HepG2 (cell line): Measurements from ENCODE around the gene SNX30. TPM values are rescaled to one million over a fixed set of nuclear protein-coding genes. Genes with fewer than 3 reads are reported as not detected.

Experiments used
- ASH2L ChIP-seq: fragments of 300-600, 200-600 bp; sonication (generic); IDR thresholded peaks from 2 replicates; pipeline ENCODE4 v1.7.0; 2017; ENCODE audit warnings: low read depth, mild to moderate bottlenecking, moderate library complexity, mixed read lengths, low read length; ENCODE audit not compliant: insufficient read length
- CCAR2 ChIP-seq: fragments of 200-400 bp; formaldehyde crosslinking; optimal IDR thresholded peaks from 2 replicates; pipeline ENCODE3; 2018; ENCODE audit warnings: low read depth, mild to moderate bottlenecking, low read length, moderate library complexity
- HCFC1 ChIP-seq: fragments of 150-350 bp; IDR thresholded peaks from 2 replicates; pipeline ENCODE4 v1.6.1; 2014; ENCODE audit warnings: low read depth, low read length
- RARG ChIP-seq: sonication (generic); formaldehyde crosslinking; IDR thresholded peaks from 2 replicates; pipeline ENCODE4 v1.4.0; 2020; ENCODE audit warnings: low read depth, mild to moderate bottlenecking, missing genetic modification reagents
- ZNF282 ChIP-seq: fragments of 450-650 bp; IDR thresholded peaks from 2 replicates; pipeline ENCODE4 v1.6.1; 2018; ENCODE audit not compliant: partially characterized antibody
- ZNF33B ChIP-seq: sonication (generic); formaldehyde crosslinking; IDR thresholded peaks from 2 replicates; pipeline ENCODE4 v1.5.1; 2020; ENCODE audit warnings: mild to moderate bottlenecking, missing genetic modification reagents
- ZNF703 ChIP-seq: sonication (generic); formaldehyde crosslinking; IDR thresholded peaks from 2 replicates; pipeline ENCODE4 v1.5.1; 2020; ENCODE audit warnings: missing genetic modification reagents, mild to moderate bottlenecking, moderate library complexity, borderline replicate concordance
- ZNF746 ChIP-seq: sonication (generic); formaldehyde crosslinking; IDR thresholded peaks from 2 replicates; pipeline ENCODE4 v1.8.0; 2022; ENCODE audit warnings: mild to moderate bottlenecking, missing genetic modification reagents
- polyA plus RNA-seq, 8 experiments: library from polyadenylated mRNA; depleted of rRNA in 3 of 8; stranded (reverse) in 7 of 8; unstranded in 1 of 8; fragments of >200 nt; fragmentation: Illumina TruSeq in 4 of 8; extraction: Trizol in 4 of 8; gene quantifications; 2 replicates each; pipeline versions ENCODE4 v1.2.1 to v1.2.3, GENCODE V29; 2011 to 2016; ENCODE audit warnings: low read depth in 4 of 8, missing spikeins in 1 of 8, mixed read lengths in 1 of 8; ENCODE audit not compliant: insufficient read depth in 1 of 8
- total RNA-seq, 5 experiments: library from RNA; depleted of rRNA; stranded (reverse); fragments of >200 nt; fragmentation: Illumina TruSeq; extraction: Trizol; gene quantifications; 2 replicates each; pipeline ENCODE4 v1.2.3, GENCODE V29; 2016; ENCODE audit warnings: low read depth in 1 of 5
- TF ChIP-seq, protein P1 (sequence below): sonication (generic); formaldehyde crosslinking; IDR thresholded peaks from 2 replicates; pipeline ENCODE4 v1.4.0; 2020; ENCODE audit warnings: missing genetic modification reagents
- TF ChIP-seq, protein P2 (sequence below): sonication (generic); formaldehyde crosslinking; IDR thresholded peaks from 2 replicates; pipeline ENCODE4 v1.4.0; 2020; ENCODE audit warnings: missing genetic modification reagents, borderline replicate concordance
- TF ChIP-seq, protein P3 (sequence below): sonication (generic); formaldehyde crosslinking; IDR thresholded peaks from 2 replicates; pipeline ENCODE4 v1.4.0; 2020; ENCODE audit warnings: missing genetic modification reagents
- TF ChIP-seq, protein P4 (sequence below): IDR thresholded peaks from 2 replicates; pipeline ENCODE4 v1.6.1; 2016; ENCODE audit warnings: mild to moderate bottlenecking, missing biosample characterization, missing genetic modification reagents
- TF ChIP-seq, protein P5 (sequence below): sonication (generic); formaldehyde crosslinking; IDR thresholded peaks from 2 replicates; pipeline ENCODE4 v1.8.0; 2022; ENCODE audit warnings: mild to moderate bottlenecking, missing genetic modification reagents, borderline replicate concordance

Gene SNX30
- total and polyA plus RNA-seq, 2 of the 13 experiments (the other 11 are each of a cell fraction or from before 2014, with no cell fraction given) = 4.4 to 12.4 TPM

DNA sequence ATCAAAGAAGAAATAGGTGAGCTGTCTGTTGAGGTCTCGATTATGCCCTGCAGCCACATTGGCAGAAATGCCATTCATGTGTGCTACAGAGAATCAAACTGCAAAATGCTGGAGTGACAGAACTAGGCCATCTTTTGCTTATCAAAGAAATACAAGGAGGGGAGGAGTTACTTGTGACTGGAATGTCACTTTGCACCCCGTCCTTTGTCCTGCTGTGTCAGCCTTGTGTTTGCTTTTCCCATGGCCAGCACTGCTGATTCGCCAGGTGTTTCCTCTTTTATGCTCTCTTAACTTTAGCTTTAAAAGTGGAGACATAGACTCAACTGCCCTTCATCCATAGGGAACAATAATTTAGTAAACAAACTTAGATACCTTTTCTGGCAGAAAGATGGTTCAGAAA lies 85.8 kb downstream of the SNX30 start (continued):
- TF ChIP-seq CCAR2 = no peak
- TF ChIP-seq, protein P1, sequence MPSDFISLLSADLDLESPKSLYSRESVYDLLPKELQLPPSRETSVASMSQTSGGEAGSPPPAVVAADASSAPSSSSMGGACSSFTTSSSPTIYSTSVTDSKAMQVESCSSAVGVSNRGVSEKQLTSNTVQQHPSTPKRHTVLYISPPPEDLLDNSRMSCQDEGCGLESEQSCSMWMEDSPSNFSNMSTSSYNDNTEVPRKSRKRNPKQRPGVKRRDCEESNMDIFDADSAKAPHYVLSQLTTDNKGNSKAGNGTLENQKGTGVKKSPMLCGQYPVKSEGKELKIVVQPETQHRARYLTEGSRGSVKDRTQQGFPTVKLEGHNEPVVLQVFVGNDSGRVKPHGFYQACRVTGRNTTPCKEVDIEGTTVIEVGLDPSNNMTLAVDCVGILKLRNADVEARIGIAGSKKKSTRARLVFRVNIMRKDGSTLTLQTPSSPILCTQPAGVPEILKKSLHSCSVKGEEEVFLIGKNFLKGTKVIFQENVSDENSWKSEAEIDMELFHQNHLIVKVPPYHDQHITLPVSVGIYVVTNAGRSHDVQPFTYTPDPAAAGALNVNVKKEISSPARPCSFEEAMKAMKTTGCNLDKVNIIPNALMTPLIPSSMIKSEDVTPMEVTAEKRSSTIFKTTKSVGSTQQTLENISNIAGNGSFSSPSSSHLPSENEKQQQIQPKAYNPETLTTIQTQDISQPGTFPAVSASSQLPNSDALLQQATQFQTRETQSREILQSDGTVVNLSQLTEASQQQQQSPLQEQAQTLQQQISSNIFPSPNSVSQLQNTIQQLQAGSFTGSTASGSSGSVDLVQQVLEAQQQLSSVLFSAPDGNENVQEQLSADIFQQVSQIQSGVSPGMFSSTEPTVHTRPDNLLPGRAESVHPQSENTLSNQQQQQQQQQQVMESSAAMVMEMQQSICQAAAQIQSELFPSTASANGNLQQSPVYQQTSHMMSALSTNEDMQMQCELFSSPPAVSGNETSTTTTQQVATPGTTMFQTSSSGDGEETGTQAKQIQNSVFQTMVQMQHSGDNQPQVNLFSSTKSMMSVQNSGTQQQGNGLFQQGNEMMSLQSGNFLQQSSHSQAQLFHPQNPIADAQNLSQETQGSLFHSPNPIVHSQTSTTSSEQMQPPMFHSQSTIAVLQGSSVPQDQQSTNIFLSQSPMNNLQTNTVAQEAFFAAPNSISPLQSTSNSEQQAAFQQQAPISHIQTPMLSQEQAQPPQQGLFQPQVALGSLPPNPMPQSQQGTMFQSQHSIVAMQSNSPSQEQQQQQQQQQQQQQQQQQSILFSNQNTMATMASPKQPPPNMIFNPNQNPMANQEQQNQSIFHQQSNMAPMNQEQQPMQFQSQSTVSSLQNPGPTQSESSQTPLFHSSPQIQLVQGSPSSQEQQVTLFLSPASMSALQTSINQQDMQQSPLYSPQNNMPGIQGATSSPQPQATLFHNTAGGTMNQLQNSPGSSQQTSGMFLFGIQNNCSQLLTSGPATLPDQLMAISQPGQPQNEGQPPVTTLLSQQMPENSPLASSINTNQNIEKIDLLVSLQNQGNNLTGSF = no peak
- TF ChIP-seq, protein P2, sequence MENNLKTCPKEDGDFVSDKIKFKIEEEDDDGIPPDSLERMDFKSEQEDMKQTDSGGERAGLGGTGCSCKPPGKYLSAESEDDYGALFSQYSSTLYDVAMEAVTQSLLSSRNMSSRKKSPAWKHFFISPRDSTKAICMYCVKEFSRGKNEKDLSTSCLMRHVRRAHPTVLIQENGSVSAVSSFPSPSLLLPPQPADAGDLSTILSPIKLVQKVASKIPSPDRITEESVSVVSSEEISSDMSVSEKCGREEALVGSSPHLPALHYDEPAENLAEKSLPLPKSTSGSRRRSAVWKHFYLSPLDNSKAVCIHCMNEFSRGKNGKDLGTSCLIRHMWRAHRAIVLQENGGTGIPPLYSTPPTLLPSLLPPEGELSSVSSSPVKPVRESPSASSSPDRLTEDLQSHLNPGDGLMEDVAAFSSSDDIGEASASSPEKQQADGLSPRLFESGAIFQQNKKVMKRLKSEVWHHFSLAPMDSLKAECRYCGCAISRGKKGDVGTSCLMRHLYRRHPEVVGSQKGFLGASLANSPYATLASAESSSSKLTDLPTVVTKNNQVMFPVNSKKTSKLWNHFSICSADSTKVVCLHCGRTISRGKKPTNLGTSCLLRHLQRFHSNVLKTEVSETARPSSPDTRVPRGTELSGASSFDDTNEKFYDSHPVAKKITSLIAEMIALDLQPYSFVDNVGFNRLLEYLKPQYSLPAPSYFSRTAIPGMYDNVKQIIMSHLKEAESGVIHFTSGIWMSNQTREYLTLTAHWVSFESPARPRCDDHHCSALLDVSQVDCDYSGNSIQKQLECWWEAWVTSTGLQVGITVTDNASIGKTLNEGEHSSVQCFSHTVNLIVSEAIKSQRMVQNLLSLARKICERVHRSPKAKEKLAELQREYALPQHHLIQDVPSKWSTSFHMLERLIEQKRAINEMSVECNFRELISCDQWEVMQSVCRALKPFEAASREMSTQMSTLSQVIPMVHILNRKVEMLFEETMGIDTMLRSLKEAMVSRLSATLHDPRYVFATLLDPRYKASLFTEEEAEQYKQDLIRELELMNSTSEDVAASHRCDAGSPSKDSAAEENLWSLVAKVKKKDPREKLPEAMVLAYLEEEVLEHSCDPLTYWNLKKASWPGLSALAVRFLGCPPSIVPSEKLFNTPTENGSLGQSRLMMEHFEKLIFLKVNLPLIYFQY (CRISPR knock-in tag) = no peak
- no peak for TF ChIP-seq RARG
- TF ChIP-seq ZNF703 (CRISPR knock-in tag) = no peak
- no peak for TF ChIP-seq ZNF33B (CRISPR knock-in tag)
- TF ChIP-seq ZNF282 = no peak
- no peak for TF ChIP-seq ZNF746 (CRISPR knock-in tag)
- no peak for TF ChIP-seq HCFC1
- TF ChIP-seq, protein P3, sequence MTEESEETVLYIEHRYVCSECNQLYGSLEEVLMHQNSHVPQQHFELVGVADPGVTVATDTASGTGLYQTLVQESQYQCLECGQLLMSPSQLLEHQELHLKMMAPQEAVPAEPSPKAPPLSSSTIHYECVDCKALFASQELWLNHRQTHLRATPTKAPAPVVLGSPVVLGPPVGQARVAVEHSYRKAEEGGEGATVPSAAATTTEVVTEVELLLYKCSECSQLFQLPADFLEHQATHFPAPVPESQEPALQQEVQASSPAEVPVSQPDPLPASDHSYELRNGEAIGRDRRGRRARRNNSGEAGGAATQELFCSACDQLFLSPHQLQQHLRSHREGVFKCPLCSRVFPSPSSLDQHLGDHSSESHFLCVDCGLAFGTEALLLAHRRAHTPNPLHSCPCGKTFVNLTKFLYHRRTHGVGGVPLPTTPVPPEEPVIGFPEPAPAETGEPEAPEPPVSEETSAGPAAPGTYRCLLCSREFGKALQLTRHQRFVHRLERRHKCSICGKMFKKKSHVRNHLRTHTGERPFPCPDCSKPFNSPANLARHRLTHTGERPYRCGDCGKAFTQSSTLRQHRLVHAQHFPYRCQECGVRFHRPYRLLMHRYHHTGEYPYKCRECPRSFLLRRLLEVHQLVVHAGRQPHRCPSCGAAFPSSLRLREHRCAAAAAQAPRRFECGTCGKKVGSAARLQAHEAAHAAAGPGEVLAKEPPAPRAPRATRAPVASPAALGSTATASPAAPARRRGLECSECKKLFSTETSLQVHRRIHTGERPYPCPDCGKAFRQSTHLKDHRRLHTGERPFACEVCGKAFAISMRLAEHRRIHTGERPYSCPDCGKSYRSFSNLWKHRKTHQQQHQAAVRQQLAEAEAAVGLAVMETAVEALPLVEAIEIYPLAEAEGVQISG (CRISPR knock-in tag) = no peak
- TF ChIP-seq, protein P4, sequence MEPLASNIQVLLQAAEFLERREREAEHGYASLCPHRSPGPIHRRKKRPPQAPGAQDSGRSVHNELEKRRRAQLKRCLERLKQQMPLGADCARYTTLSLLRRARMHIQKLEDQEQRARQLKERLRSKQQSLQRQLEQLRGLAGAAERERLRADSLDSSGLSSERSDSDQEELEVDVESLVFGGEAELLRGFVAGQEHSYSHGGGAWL (CRISPR knock-in tag) = no peak
- TF ChIP-seq, protein P5, sequence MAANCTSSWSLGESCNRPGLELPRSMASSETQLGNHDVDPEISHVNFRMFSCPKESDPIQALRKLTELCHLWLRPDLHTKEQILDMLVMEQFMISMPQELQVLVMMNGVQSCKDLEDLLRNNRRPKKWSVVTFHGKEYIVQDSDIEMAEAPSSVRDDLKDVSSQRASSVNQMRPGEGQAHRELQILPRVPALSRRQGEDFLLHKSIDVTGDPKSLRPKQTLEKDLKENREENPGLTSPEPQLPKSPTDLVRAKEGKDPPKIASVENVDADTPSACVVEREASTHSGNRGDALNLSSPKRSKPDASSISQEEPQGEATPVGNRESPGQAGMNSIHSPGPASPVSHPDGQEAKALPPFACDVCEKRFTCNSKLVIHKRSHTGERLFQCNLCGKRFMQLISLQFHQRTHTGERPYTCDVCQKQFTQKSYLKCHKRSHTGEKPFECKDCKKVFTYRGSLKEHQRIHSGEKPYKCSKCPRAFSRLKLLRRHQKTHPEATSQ = no peak
- TF ChIP-seq ASH2L = peak; percentile 45
